Measurements from ENCODE around the gene CIBAR2.

CIBAR2 gene

GRCh38 chr16:85107083-85107482, 5.2 kb downstream of the CIBAR2 start:
- ChIA-PET POLR2A (no interaction called here), CTCF (interaction anchor here (4.2 kb wide), 1 partner anchor 21 kb away, joined by 20 read pairs; no protein-coding TSS in a partner anchor)
- DNase-seq (ENCODE audit: extremely low spot score), result no peak
- TF ChIP-seq CTCF (IDR thresholded peaks at IDR 0.05; ENCODE audit: control extremely low read depth, extremely low read depth, low read depth, missing control alignments), result no peak

GRCh38 chr16:85105475-85105874, 6.8 kb downstream of the CIBAR2 start:
- POLR2A ChIA-PET, result no interaction called here
- no peak for TF ChIP-seq CTCF (IDR thresholded peaks at IDR 0.05; ENCODE audit: control extremely low read depth, extremely low read depth, low read depth, missing control alignments)
- CTCF ChIA-PET, result interaction anchor here (1.2 to 4.2 kb wide), 5 partner anchors 9 to 192 kb away, joined by 3 to 20 read pairs (median 10); no protein-coding TSS in a partner anchor
- DNase-seq (ENCODE audit: extremely low spot score), result no peak

GRCh38 chr16:85104821-85105391, 7.4 kb downstream of the CIBAR2 start:
- DNase-seq (ENCODE audit: extremely low spot score), result peak; percentile 48
- POLR2A ChIA-PET, result no interaction called here
- no peak for TF ChIP-seq CTCF (IDR thresholded peaks at IDR 0.05; ENCODE audit: control extremely low read depth, extremely low read depth, low read depth, missing control alignments)
- CTCF ChIA-PET, result interaction anchor here (1.2 to 4.2 kb wide), 5 partner anchors 10 to 193 kb away, joined by 3 to 20 read pairs (median 10); no protein-coding TSS in a partner anchor

- CTCF ChIA-PET, result interaction anchor here (3.1 to 4.2 kb wide), 3 partner anchors 11 to 150 kb away, joined by 10 to 20 read pairs (median 17); no protein-coding TSS in a partner anchor
- TF ChIP-seq CTCF (IDR thresholded peaks at IDR 0.05; ENCODE audit: control extremely low read depth, extremely low read depth, low read depth, missing control alignments), result no peak
- no peak for DNase-seq (ENCODE audit: extremely low spot score)
- POLR2A ChIA-PET, result no interaction called here
Observed at GRCh38 chr16:85104147-85104546, 8.1 kb downstream of the CIBAR2 start.

GRCh38 chr16:85103114-85104079, 8.9 kb downstream of the CIBAR2 start:
- no peak for TF ChIP-seq CTCF (IDR thresholded peaks at IDR 0.05; ENCODE audit: control extremely low read depth, extremely low read depth, low read depth, missing control alignments)
- DNase-seq (ENCODE audit: extremely low spot score), result no peak
- ChIA-PET CTCF (interaction anchor here (1.2 to 3.2 kb wide), 5 partner anchors 9 to 150 kb away, joined by 3 to 17 read pairs (median 9); partner anchors contain the start of gene CIBAR2), POLR2A (no interaction called here)

DNA sequence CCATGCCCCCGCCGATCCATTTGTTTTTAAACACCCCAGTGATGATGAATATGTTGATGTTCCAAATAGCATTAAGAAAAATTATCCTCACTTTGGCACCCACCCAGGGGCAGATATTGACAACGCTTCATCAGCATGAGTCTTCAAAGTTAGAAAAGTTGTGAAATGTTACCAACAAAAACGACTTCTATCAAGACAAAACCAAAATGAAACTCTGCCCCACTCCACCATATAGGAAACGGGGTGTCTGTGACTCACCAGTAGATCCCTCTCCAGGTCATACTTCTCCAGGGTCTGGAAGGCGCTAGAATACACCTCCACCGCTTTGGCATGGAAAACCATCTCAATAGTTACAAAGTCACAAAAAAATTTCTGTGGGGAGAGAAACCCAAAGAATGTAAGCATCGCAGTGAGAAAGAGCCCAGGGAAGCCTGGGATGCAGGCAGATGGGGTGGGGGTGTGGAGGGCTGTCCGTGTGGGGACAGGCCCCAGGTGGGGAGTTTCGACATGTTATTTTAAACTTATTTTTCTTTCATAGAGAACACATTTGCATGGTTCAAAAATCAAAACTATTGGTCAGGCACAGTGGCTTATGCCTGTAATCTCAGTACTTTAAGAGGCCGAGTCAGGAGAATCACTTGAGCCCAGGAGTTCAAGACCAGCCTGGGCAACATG, 10.2 kb downstream of the CIBAR2 start:
- TF ChIP-seq CTCF (IDR thresholded peaks at IDR 0.05; ENCODE audit: control extremely low read depth, extremely low read depth, low read depth, missing control alignments), result no peak
- ChIA-PET POLR2A (no interaction called here), CTCF (interaction anchor here (1.3 to 7.3 kb wide), 4 partner anchors 9 to 16 kb away, joined by 3 to 38 read pairs (median 14); no protein-coding TSS in a partner anchor)
- no peak for DNase-seq (ENCODE audit: extremely low spot score)
